Right lobe of liver (tissue), 6 donors: ENCODE data around the gene CYP2R1. TPM values are rescaled to one million over a fixed set of nuclear protein-coding genes. Genes with fewer than 3 reads are reported as not detected.

Experiments used
- ATAC-seq, 4 donors: fragments of 200-7000 bp; cut with Tn5 transposase; one replicate each; pipeline ENCODE4 v1.9.1; 2020; ENCODE audit warnings: mild to moderate bottlenecking in 4 of 4, moderate library complexity in 4 of 4
- DNase-seq, 3 donors: peaks; one replicate each; pipeline ENCODE4 v3.0.0-alpha.2; 2020
- H3K27ac ChIP-seq, 3 donors: fragments of 200-600 bp; one replicate each; pipeline ENCODE4 v1.8.0; 2022
- H3K27me3 ChIP-seq, 2 donors: fragments of 200-600 bp; one replicate each; pipeline ENCODE4 v1.8.0; 2022
- H3K36me3 ChIP-seq, 4 donors: fragments of 200-600 bp; sonication (generic) in 1 of 4; one replicate each; pipeline versions ENCODE4 v1.5.1 to v1.8.0; 2017 to 2022; ENCODE audit warnings: control low read depth in 1 of 4
- H3K4me1 ChIP-seq, 4 donors: fragments of 200-600 bp; sonication (generic) in 1 of 4; one replicate each; pipeline versions ENCODE4 v1.5.1 to v1.8.0; 2017 to 2022; ENCODE audit warnings: control low read depth in 1 of 4
- H3K4me3 ChIP-seq, 3 donors: fragments of 200-600 bp; one replicate each; pipeline ENCODE4 v1.8.0; 2022
- H3K9me3 ChIP-seq, 4 donors: fragments of 200-600 bp; sonication (generic) in 1 of 4; one replicate each; pipeline versions ENCODE4 v1.5.1 to v1.8.0; 2017 to 2022; ENCODE audit warnings: control low read depth in 1 of 4
- CTCF ChIP-seq, 4 donors: fragments of 200-600 bp in 3 of 4; fragments of 450-650 bp in 1 of 4; IDR thresholded peaks; one replicate each; pipeline versions ENCODE4 v1.5.1 to v1.8.0; 2016 to 2022; ENCODE audit warnings: antibody characterized with exemption in 4 of 4, mild to moderate bottlenecking in 2 of 4
- POLR2A ChIP-seq: fragments of 450-650 bp; IDR thresholded peaks from one replicate; pipeline ENCODE4 v1.6.1; 2017; ENCODE audit warnings: antibody characterized with exemption, mild to moderate bottlenecking
- WGBS: methylation state at CpG from one replicate; pipeline ENCODE4 v1.1.6; 2018; ENCODE audit warnings: low coverage, low lambda C conversion rate; ENCODE audit not compliant: insufficient coverage; ENCODE audit errors: missing lambda C conversion rate; 5-methylcytosine and 5-hydroxymethylcytosine counted together
- intact Hi-C, 2 donors: fragments of 100-400 bp; cut with DNase I; formaldehyde crosslinking; loops; one replicate each; pipeline versions ENCODE4 v1.11.2 to v1.14.1; 2022
- total RNA-seq, 6 experiments: library from RNA; depleted of rRNA in 2 of 6; stranded (reverse); fragments of >200 nt in 2 of 6; fragmentation: NEBNext Ultra II Directional in 3 of 6; extraction: Animal tissue kit (Norgen Biotek cat#: 25700) in 3 of 6; gene quantifications; one replicate each; pipeline versions ENCODE4 v1.1.0 to v1.2.4, GENCODE V29; 2016 to 2023
- donor health status: DM: no; HTN: yes; CAD: no.
- donor health status: DM: no; HTN: no; CAD: no.
- donor health status: DM: no; HTN: no; CAD: no.
- donor health status: DM: no; HTN: yes; CAD: no.
- donor health status: DM: no; HTN: yes; CAD: no.

Gene CYP2R1
- total RNA-seq, 6 experiments from 2014 or later = 4.3 to 11.6 (median 6.3) TPM

- peak; percentile 62 to 80 (median 62) for DNase-seq
- intact Hi-C loops = loop anchor here (10.0 kb wide), 2 partner anchors 111 to 371 kb away; no protein-coding TSS in a partner anchor
- 10% methylated on average over 20 of the region's 58 CpGs for WGBS
- peak; percentile 60 to 75 (median 64) for ATAC-seq
- TF ChIP-seq POLR2A (peak; percentile 22), CTCF (IDR thresholded peaks at IDR 0.05) (peak in 3 of 4 donors; percentile 32 to 42 (median 37))
- Histone ChIP-seq H3K36me3 (no peaks in the 10 kb centered on the region), H3K9me3 (no peaks in the 10 kb centered on the region), H3K27ac (peak overlapping the region in 1 of 3 donors; percentile 12), H3K4me3 (peak overlapping the region; percentile 53 to 67 (median 54)), H3K4me1 (peaks cover 0 to 13% (median 3%) of the 10 kb centered on the region in 4 donors), H3K27me3 (no peaks in the 10 kb centered on the region)
These were observed 13.3 kb upstream of the CYP2R1 start for GRCh38 chr11:14905104-14906033.

DNA sequence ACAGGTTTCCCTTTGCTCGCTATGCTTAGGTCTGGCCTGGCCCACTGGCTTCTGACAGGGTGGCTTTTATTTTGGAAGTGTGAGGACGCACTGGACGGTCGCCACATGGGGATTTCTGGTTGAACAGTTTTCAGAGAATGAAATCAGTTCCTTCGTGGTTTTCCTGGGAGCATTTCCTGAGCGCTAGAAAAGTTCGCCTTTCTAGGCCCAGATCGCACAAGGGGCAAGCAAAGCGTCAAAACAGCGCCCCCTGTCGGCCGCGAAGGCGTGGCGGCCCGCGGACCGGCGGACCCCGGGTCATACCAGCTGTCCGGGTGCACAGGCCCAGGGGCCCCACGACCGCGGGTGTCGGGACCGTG lies 12.7 kb upstream of the CYP2R1 start:
- WGBS = 33% methylated on average over 1 of the region's 26 CpGs
- H3K9me3 ChIP-seq = no peaks in the 10 kb centered on the region
- H3K36me3 ChIP-seq = no peaks in the 10 kb centered on the region

DNA sequence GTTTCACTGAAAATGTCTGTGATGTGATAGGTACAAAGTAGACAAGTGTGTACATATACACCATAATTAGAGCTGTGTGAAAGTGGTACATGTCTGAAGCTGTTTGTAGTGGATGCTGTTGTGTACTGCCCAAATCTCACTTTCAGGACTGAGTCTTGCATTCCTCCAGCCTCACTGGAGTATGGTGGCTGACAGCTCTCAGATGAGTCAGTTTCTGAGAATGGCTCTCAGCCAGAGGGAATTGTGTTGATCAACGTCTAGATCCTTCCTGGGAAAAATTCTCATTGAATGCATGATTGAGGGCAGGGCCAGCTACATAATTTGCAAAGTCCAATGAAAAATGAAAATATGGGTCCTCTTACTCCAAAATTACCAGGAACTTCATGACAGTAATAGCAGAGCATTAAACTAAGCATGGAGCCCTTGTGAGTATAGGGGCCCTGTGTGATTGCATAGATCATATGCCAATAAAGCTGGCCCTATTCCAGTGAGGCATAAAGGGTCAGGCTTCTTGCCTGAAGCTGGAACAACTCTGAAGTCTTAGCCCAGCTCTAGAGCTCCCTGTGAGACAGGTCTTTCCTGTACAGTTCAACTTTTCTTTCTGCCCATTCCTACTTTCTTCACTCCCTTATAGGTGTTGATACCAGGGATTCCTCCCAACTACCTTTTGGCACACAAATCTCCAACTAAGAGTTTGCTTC lies 10.8 kb upstream of the CYP2R1 start:
- Histone ChIP-seq H3K36me3 (no peaks in the 10 kb centered on the region), H3K9me3 (no peaks in the 10 kb centered on the region), H3K27ac (no peak overlapping the region), H3K4me3 (no peak overlapping the region), H3K27me3 (no peaks in the 10 kb centered on the region), H3K4me1 (peaks cover 0 to 13% (median 6%) of the 10 kb centered on the region in 4 donors)
- 33% methylated on average over 1 of the region's 1 CpG for WGBS
- DNase-seq (no peak), ATAC-seq (no peak)
- intact Hi-C loops = loop anchor here (10.0 kb wide), 2 partner anchors 108 to 368 kb away; no protein-coding TSS in a partner anchor
- TF ChIP-seq POLR2A = no peak

More for the DNA sequence above, 12.7 kb upstream of the CYP2R1 start:
- peak overlapping the region in 2 of 3 donors; percentile 8 to 12 for H3K27ac ChIP-seq
- intact Hi-C loops = loop anchor here (10.0 kb wide), 2 partner anchors 110 to 370 kb away; no protein-coding TSS in a partner anchor
- peak overlapping the region; percentile 53 to 67 (median 54) for H3K4me3 ChIP-seq
- H3K4me1 ChIP-seq = peaks cover 0 to 13% (median 3%) of the 10 kb centered on the region in 4 donors
- peak; percentile 86 to 89 (median 88) for DNase-seq
- peak; percentile 79 to 85 (median 82) for ATAC-seq
- no peaks in the 10 kb centered on the region for H3K27me3 ChIP-seq
- TF ChIP-seq POLR2A = no peak
- peak; percentile 90 to 96 (median 94) for TF ChIP-seq CTCF (IDR thresholded peaks at IDR 0.05)

GRCh38 chr11:14898906-14899305 lies 6.9 kb upstream of the CYP2R1 start:
- Histone ChIP-seq H3K27ac (no peak overlapping the region), H3K4me3 (no peak overlapping the region), H3K36me3 (no peaks in the 10 kb centered on the region), H3K27me3 (no peaks in the 10 kb centered on the region), H3K4me1 (peaks cover 0 to 7% (median 3%) of the 10 kb centered on the region in 4 donors), H3K9me3 (no peaks in the 10 kb centered on the region)
- TF ChIP-seq POLR2A (no peak), CTCF (IDR thresholded peaks at IDR 0.05) (no peak)
- intact Hi-C loops = loop anchor here in 1 of 2 donors (10.0 kb wide), 1 partner anchor 374 kb away; the partner anchor contains the start of gene PSMA1
- WGBS = 48% methylated on average over 2 of the region's 2 CpGs
- no peak for DNase-seq
- ATAC-seq = peak in 3 of 4 donors; percentile 30 to 78 (median 67)
